CD14-positive monocyte (primary cell): ENCODE measurements around the gene UBE2N. TPM values are rescaled to one million over a fixed set of nuclear protein-coding genes. Genes with fewer than 3 reads are reported as not detected.

Experiments used
- DNase-seq, 3 donors: peaks; one replicate each; pipeline ENCODE4 v3.0.0-alpha.2; 2011 to 2022
- H2AFZ ChIP-seq: 2 replicates; pipeline ENCODE4 v1.6.0; 2012; ENCODE audit warnings: mild to moderate bottlenecking, low read depth, low read length, inconsistent platforms; ENCODE audit not compliant: insufficient read depth, poor library complexity, severe bottlenecking
- H3K27ac ChIP-seq, 2 donors: 1 replicate in 1 of 2; 2 replicates in 1 of 2; pipeline ENCODE4 v1.5.1; 2012 to 2013; ENCODE audit warnings: low read length in 2 of 2, control low read depth in 1 of 2, inconsistent platforms in 1 of 2, low read depth in 1 of 2, mild to moderate bottlenecking in 1 of 2
- H3K27me3 ChIP-seq, 2 donors: one replicate each; pipeline versions ENCODE4 v1.6.0 to v1.6.1; 2011 to 2013; ENCODE audit warnings: low read length in 2 of 2; ENCODE audit not compliant: control insufficient read depth in 2 of 2, insufficient read depth in 2 of 2
- H3K36me3 ChIP-seq, 2 donors: replicated peaks in 1 of 2; 1 replicate in 1 of 2; 2 replicates in 1 of 2; pipeline versions ENCODE4 v1.5.1 to v1.6.1; 2012 to 2013; ENCODE audit warnings: low read length in 2 of 2, control low read depth in 1 of 2, inconsistent platforms in 1 of 2, mild to moderate bottlenecking in 1 of 2; ENCODE audit not compliant: insufficient read depth in 2 of 2, control insufficient read depth in 1 of 2
- H3K4me1 ChIP-seq, 2 donors: 1 replicate in 1 of 2; 2 replicates in 1 of 2; pipeline versions ENCODE4 v1.5.1 to v1.6.1; 2012 to 2013; ENCODE audit warnings: low read length in 2 of 2, control low read depth in 1 of 2, inconsistent platforms in 1 of 2, mild to moderate bottlenecking in 1 of 2, moderate library complexity in 1 of 2; ENCODE audit not compliant: insufficient read depth in 2 of 2, control insufficient read depth in 1 of 2
- H3K4me2 ChIP-seq: replicated peaks from 2 replicates; pipeline ENCODE3; 2012; ENCODE audit warnings: low read length, moderate library complexity, mild to moderate bottlenecking; ENCODE audit not compliant: poor library complexity, severe bottlenecking; ENCODE audit errors: extremely low read depth
- H3K4me3 ChIP-seq, 3 experiments: fragments of 200-600 bp in 1 of 3; sonication (generic) in 1 of 3; replicated peaks in 1 of 3; 1 replicate in 2 of 3; 2 replicates in 1 of 3; pipeline ENCODE4 v1.5.1; 2011 to 2013; ENCODE audit warnings: low read length in 3 of 3, mild to moderate bottlenecking in 3 of 3, control low read depth in 2 of 3, low read depth in 2 of 3, inconsistent platforms in 1 of 3, moderate library complexity in 1 of 3
- H3K79me2 ChIP-seq: 2 replicates; pipeline ENCODE4 v1.6.0; 2012; ENCODE audit warnings: mild to moderate bottlenecking, control low read depth, inconsistent platforms, low read length, moderate library complexity; ENCODE audit not compliant: insufficient read depth
- H3K9ac ChIP-seq: 2 replicates; pipeline ENCODE4 v1.6.0; 2017; ENCODE audit warnings: low read length, mild to moderate bottlenecking; ENCODE audit not compliant: insufficient read depth, poor library complexity, severe bottlenecking
- H3K9me3 ChIP-seq, 2 donors: replicated peaks in 1 of 2; 1 replicate in 1 of 2; 2 replicates in 1 of 2; pipeline versions ENCODE4 v1.5.1 to v1.6.1; 2012 to 2013; ENCODE audit warnings: low read length in 2 of 2, control low read depth in 1 of 2; ENCODE audit not compliant: control insufficient read depth in 1 of 2, insufficient read depth in 1 of 2
- H4K20me1 ChIP-seq: 2 replicates; pipeline ENCODE4 v1.6.0; 2012; ENCODE audit warnings: mild to moderate bottlenecking, low read length, control low read depth, moderate library complexity; ENCODE audit not compliant: insufficient read depth
- H3K27ac Mint-ChIP-seq, 7 donors: one replicate each; pipeline ENCODE4 v1.8.0; 2020; ENCODE audit warnings: mild to moderate bottlenecking in 7 of 7, mixed read lengths in 7 of 7, moderate library complexity in 6 of 7, inconsistent platforms in 2 of 7
- H3K27me3 Mint-ChIP-seq, 3 donors: one replicate each; pipeline ENCODE4 v1.8.0; 2021 to 2022; ENCODE audit warnings: low read depth in 3 of 3, mild to moderate bottlenecking in 3 of 3, mixed read lengths in 3 of 3, moderate library complexity in 3 of 3, inconsistent platforms in 1 of 3
- H3K36me3 Mint-ChIP-seq, 2 donors: one replicate each; pipeline ENCODE4 v1.8.0; 2020; ENCODE audit warnings: mixed read lengths in 2 of 2, inconsistent platforms in 1 of 2, mild to moderate bottlenecking in 1 of 2
- H3K4me1 Mint-ChIP-seq: one replicate; pipeline ENCODE4 v1.8.0; 2020; ENCODE audit warnings: mild to moderate bottlenecking, mixed read lengths
- H3K4me3 Mint-ChIP-seq, 2 donors: one replicate each; pipeline ENCODE4 v1.8.0; 2020; ENCODE audit warnings: mild to moderate bottlenecking in 2 of 2, mixed read lengths in 2 of 2, moderate library complexity in 1 of 2
- H3K9me3 Mint-ChIP-seq, 7 donors: one replicate each; pipeline ENCODE4 v1.8.0; 2020 to 2022; ENCODE audit warnings: mixed read lengths in 7 of 7, mild to moderate bottlenecking in 6 of 7, moderate library complexity in 6 of 7, inconsistent platforms in 2 of 7
- CTCF ChIP-seq: fragments of 200-600 bp; IDR thresholded peaks from one replicate; pipeline ENCODE4 v1.8.0; 2022; ENCODE audit warnings: antibody characterized with exemption, mild to moderate bottlenecking
- WGBS: methylation state at CpG from one replicate; pipeline ENCODE4 v1.1.5; 2013; ENCODE audit warnings: missing lambda C conversion rate; ENCODE audit not compliant: insufficient coverage; 5-methylcytosine and 5-hydroxymethylcytosine counted together
- intact Hi-C, 2 donors: fragments of 100-400 bp; cut with micrococcal nuclease; formaldehyde crosslinking; loops; one replicate each; pipeline versions ENCODE4 v1.15.0 to v1.15.1; 2023
- polyA plus RNA-seq, 3 donors: library from polyadenylated mRNA; depleted of rRNA in 1 of 3; unstranded in 2 of 3; stranded (reverse) in 1 of 3; fragments of 300-500 nt in 2 of 3; fragments of >200 nt in 1 of 3; fragmentation: Illumina TruSeq in 2 of 3; gene quantifications; 1 replicate in 2 of 3; 2 replicates in 1 of 3; pipeline ENCODE4 v1.2.3, GENCODE V29; 2012 to 2021

Gene UBE2N
- polyA plus RNA-seq, 3 donors = 31.2 to 119 (median 108) TPM

GRCh38 chr12:93368766-93369165 is 73.0 kb downstream of the UBE2N start:
- 95% methylated on average over 3 of the region's 3 CpGs for WGBS
- no peak overlapping the region for H3K27ac ChIP-seq
- H3K4me1 Mint-ChIP-seq = peaks cover 13% of the 10 kb centered on the region
- peaks cover 9 to 13% of the 10 kb centered on the region in 2 donors for H3K4me1 ChIP-seq
- no peaks in the 10 kb centered on the region for H3K27me3 ChIP-seq
- H3K27me3 Mint-ChIP-seq = peaks cover 8 to 15% (median 9%) of the 10 kb centered on the region in 3 donors
- no peak for DNase-seq
- peaks cover 0 to 5% of the 10 kb centered on the region in 2 donors for H3K36me3 Mint-ChIP-seq
- no peak overlapping the region for H2AFZ ChIP-seq
- H3K4me3 Mint-ChIP-seq = no peak overlapping the region
- TF ChIP-seq CTCF = no peak
- peak overlapping the region in 1 of 7 donors; percentile 7 for H3K27ac Mint-ChIP-seq
- no peak overlapping the region for H3K4me3 ChIP-seq
- H3K9ac ChIP-seq = no peak overlapping the region
- no peaks in the 10 kb centered on the region for H3K9me3 ChIP-seq
- no peaks in the 10 kb centered on the region for H3K36me3 ChIP-seq
- no peaks in the 10 kb centered on the region for H4K20me1 ChIP-seq
- peaks cover 0 to 3% (median 0%) of the 10 kb centered on the region in 7 donors for H3K9me3 Mint-ChIP-seq
- no peaks in the 10 kb centered on the region for H3K79me2 ChIP-seq
- H3K4me2 ChIP-seq = no peak overlapping the region
- intact Hi-C loops = no loop called here

- no peak for TF ChIP-seq CTCF
- H3K4me3 ChIP-seq = no peak overlapping the region
Observed at GRCh38 chr12:93366422-93366821, 75.3 kb downstream of the UBE2N start.

More at GRCh38 chr12:93366422-93366821, 75.3 kb downstream of the UBE2N start:
- Mint-ChIP-seq H3K9me3 (peaks cover 0 to 3% (median 0%) of the 10 kb centered on the region in 7 donors), H3K27ac (no peak overlapping the region), H3K27me3 (peaks cover 8 to 15% (median 10%) of the 10 kb centered on the region in 3 donors), H3K4me3 (no peak overlapping the region), H3K36me3 (peaks cover 0 to 5% of the 10 kb centered on the region in 2 donors), H3K4me1 (peaks cover 8% of the 10 kb centered on the region)
- WGBS = 100% methylated on average over 1 of the region's 4 CpGs
- Histone ChIP-seq H3K79me2 (no peaks in the 10 kb centered on the region), H3K27ac (no peak overlapping the region), H3K4me2 (no peak overlapping the region), H4K20me1 (no peaks in the 10 kb centered on the region), H3K4me1 (peaks cover 0 to 8% of the 10 kb centered on the region in 2 donors), H3K9me3 (no peaks in the 10 kb centered on the region), H3K9ac (no peak overlapping the region), H3K36me3 (no peaks in the 10 kb centered on the region), H3K27me3 (peaks cover 0 to 1% of the 10 kb centered on the region in 2 donors), H2AFZ (no peak overlapping the region)
- DNase-seq = no peak
- intact Hi-C loops = no loop called here
